HCT116 (cell line): ENCODE results near the gene CAPN15.

Experiments
- CEBPB ChIP-seq: IDR thresholded peaks from 2 replicates; pipeline ENCODE4 v1.6.1; 2012; ENCODE audit warnings: low read depth
- EGR1 ChIP-seq: IDR thresholded peaks from 2 replicates; pipeline ENCODE4 v1.6.1; 2012; ENCODE audit warnings: low read depth
- ELF1 ChIP-seq: IDR thresholded peaks from 2 replicates; pipeline ENCODE4 v1.6.1; 2012; ENCODE audit warnings: low read depth, borderline replicate concordance
- EZH2 ChIP-seq: fragments of 200-600 bp; sonication (generic); IDR thresholded peaks from 2 replicates; pipeline ENCODE4 v1.6.1; 2017; ENCODE audit warnings: antibody characterized with exemption, mixed run types
- POLR2A ChIP-seq: IDR thresholded peaks from 2 replicates; pipeline ENCODE4 v1.7.0; 2011; ENCODE audit warnings: borderline replicate concordance; ENCODE audit not compliant: insufficient read depth, insufficient read length; ENCODE audit errors: extremely low read depth
- POLR2AphosphoS5 ChIP-seq: IDR thresholded peaks from 2 replicates; pipeline ENCODE4 v1.6.1; 2011; ENCODE audit warnings: mild to moderate bottlenecking, low read depth, low read length, moderate library complexity
- RAD21 ChIP-seq: IDR thresholded peaks from 2 replicates; pipeline ENCODE4 v1.6.1; 2012; ENCODE audit warnings: low read depth, mild to moderate bottlenecking
- SIN3A ChIP-seq: IDR thresholded peaks from 2 replicates; pipeline ENCODE4 v1.6.1; 2012; ENCODE audit warnings: low read depth
- TF ChIP-seq, protein P1 (sequence below), 3 experiments: fragments of 200-600 bp in 1 of 3; sonication (generic) in 1 of 3; IDR thresholded peaks in 2 of 3; conservative IDR thresholded peaks in 1 of 3; 2 replicates each; pipeline ENCODE4 v1.5.1; 2012 to 2017; ENCODE audit warnings: low read depth in 2 of 3, low read length in 2 of 3, antibody characterized with exemption in 1 of 3, borderline replicate concordance in 1 of 3, control low read depth in 1 of 3, mild to moderate bottlenecking in 1 of 3, mixed read lengths in 1 of 3, mixed run types in 1 of 3, moderate library complexity in 1 of 3; ENCODE audit not compliant: insufficient read depth in 1 of 3
- TF ChIP-seq, protein P2 (sequence below): IDR thresholded peaks from 2 replicates; pipeline ENCODE4 v1.6.1; 2012; ENCODE audit warnings: low read depth

- TF ChIP-seq CEBPB (no peak), EZH2 (no peak), POLR2AphosphoS5 (no peak), ELF1 (no peak), SIN3A (no peak), POLR2A (no peak), RAD21 (no peak), EGR1 (no peak)
- TF ChIP-seq, protein P1, sequence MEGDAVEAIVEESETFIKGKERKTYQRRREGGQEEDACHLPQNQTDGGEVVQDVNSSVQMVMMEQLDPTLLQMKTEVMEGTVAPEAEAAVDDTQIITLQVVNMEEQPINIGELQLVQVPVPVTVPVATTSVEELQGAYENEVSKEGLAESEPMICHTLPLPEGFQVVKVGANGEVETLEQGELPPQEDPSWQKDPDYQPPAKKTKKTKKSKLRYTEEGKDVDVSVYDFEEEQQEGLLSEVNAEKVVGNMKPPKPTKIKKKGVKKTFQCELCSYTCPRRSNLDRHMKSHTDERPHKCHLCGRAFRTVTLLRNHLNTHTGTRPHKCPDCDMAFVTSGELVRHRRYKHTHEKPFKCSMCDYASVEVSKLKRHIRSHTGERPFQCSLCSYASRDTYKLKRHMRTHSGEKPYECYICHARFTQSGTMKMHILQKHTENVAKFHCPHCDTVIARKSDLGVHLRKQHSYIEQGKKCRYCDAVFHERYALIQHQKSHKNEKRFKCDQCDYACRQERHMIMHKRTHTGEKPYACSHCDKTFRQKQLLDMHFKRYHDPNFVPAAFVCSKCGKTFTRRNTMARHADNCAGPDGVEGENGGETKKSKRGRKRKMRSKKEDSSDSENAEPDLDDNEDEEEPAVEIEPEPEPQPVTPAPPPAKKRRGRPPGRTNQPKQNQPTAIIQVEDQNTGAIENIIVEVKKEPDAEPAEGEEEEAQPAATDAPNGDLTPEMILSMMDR (IDR thresholded peaks at IDR 0.05 in 2 of 3, conservative IDR thresholded peaks at IDR 0.05 in 1 of 3; ENCODE audit: borderline replicate concordance in 1 of 3, insufficient read depth in 1 of 3, low read depth in 2 of 3, low read length in 2 of 3): no peak
- TF ChIP-seq, protein P2, sequence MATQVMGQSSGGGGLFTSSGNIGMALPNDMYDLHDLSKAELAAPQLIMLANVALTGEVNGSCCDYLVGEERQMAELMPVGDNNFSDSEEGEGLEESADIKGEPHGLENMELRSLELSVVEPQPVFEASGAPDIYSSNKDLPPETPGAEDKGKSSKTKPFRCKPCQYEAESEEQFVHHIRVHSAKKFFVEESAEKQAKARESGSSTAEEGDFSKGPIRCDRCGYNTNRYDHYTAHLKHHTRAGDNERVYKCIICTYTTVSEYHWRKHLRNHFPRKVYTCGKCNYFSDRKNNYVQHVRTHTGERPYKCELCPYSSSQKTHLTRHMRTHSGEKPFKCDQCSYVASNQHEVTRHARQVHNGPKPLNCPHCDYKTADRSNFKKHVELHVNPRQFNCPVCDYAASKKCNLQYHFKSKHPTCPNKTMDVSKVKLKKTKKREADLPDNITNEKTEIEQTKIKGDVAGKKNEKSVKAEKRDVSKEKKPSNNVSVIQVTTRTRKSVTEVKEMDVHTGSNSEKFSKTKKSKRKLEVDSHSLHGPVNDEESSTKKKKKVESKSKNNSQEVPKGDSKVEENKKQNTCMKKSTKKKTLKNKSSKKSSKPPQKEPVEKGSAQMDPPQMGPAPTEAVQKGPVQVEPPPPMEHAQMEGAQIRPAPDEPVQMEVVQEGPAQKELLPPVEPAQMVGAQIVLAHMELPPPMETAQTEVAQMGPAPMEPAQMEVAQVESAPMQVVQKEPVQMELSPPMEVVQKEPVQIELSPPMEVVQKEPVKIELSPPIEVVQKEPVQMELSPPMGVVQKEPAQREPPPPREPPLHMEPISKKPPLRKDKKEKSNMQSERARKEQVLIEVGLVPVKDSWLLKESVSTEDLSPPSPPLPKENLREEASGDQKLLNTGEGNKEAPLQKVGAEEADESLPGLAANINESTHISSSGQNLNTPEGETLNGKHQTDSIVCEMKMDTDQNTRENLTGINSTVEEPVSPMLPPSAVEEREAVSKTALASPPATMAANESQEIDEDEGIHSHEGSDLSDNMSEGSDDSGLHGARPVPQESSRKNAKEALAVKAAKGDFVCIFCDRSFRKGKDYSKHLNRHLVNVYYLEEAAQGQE: no peak
Observed at GRCh38 chr16:543301-544164, 16.0 kb downstream of the CAPN15 start.
